HG03378 (cell line): ENCODE data around the gene PFN2.
A peak's percentile ranks its signal among the peaks of the same experiment; 100 is the strongest.
"Not testable (repeated sequence)": the region's sequence is repeated elsewhere in the genome, so short reads cannot be mapped to it uniquely, and the experiment has no call there.

ENCODE experiments used
- ATAC-seq: cut with Tn5 transposase; IDR thresholded peaks from one replicate; pipeline ENCODE4 v1.9.1; 2021; ENCODE audit warnings: mild to moderate bottlenecking, moderate library complexity; ENCODE audit not compliant: unreplicated experiment

PFN2 gene

GRCh38 chr3:149970716-149971402, at the start of gene PFN2:
Gene PFN2, minus strand, starts transcription at chr3:149970895. Its CDS starts 39 bp downstream, at chr3:149970856.
- no peak for ATAC-seq

DNA sequence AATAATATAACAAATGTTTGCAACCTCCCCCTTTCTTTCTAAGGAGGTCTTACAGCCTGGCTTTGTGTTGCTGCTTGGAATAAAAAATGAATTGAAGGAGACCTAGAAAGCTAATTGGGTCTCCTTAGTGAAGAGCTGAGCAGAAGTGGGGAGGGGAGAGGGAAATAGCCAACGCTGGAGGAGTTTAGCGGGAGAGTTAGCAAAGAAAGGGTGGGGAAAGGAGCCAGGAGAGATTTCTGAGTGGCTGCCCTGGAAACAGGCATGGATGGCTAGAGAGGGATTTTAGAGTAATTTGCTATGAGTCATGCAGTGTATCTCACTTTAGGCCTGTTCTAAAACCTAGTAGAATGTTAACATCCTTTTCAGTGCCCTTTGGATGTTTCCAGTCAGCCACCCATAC, 45.2 kb upstream of the PFN2 start:
- ATAC-seq = no peak

GRCh38 chr3:150014782-150015181, 44.1 kb upstream of the PFN2 start:
- no peak for ATAC-seq

GRCh38 chr3:150013801-150014200, 43.1 kb upstream of the PFN2 start:
- ATAC-seq = no peak

DNA sequence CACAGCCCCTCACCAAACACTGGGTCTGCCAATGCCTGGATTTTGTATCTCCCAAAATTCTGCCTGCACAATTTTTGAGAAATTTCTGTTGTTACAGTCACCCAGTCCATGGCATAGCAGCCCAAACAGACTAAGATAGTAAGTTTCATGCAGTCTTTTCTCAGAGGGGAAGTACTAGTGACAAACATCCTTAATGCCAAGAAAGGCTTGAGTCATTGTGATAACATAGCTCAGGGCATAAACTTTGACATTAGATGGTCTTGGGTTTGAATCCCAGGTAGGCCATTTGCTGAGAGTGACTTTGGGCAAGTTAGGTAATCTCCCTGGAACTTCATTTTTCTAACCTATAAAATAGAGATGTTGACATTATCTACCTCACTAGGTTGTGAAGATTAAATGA, 36.1 kb upstream of the PFN2 start:
- no peak for ATAC-seq

DNA sequence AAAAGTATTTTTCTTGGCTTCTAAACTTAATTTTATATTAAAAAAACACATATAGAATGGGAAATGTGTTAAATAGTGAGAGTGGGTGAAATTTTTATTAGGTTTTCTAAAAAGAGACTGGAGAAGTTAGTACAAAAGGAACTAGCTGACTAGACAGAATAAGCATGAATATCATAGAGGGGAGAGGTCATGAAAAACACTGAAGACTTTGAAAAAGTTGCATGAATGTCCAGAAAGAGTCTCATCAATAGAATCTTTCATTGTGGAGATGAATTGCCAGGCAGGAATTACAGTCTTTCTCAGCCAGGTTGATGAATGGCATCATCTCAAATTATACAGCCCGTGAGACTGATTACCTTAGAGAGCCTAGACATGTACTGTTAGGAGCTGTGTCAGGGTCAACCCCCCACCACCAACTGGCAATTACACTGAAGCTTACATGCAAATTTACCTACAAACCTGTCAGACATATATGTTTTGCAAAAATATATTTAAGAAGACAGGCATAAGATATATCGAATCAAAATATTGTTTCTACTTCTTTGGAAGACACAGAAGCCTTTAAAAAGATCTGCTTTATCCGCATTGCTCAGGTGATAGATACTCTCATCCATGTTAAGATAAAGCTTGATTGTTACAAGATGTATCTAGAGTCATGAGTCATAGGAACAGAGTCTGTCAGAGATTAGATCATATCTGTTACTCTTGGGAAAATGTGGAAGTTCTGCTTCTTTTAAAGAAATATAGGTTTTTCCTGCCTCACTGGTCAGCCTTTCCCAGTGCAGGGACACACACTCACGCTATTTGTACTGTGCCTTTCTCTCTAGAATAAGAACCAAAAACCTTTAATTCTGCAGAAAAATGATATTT, 34.8 kb upstream of the PFN2 start:
- ATAC-seq = no peak

- no peak for ATAC-seq
Observed at GRCh38 chr3:150000641-150001040, 29.9 kb upstream of the PFN2 start.

DNA sequence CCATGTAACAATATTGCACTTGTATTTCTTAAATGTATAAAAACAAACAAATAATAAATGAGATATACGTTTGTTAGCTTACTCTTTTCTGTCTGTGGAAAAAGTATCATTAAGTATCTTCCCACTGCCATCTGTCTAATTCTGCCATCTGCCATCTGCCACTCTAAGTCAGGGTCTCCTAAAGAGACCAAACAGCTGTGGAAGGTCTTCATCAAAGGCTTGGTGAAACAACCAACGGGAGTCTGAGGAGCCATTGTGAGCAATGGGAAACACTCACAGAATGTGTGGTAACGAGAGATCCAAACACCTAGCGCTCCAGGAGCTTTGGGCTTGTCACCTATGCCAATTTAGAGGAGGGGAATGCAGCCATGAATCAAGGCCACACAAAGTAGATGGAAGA, 28.7 kb upstream of the PFN2 start:
- no peak for ATAC-seq

- ATAC-seq = no peak
Observed at GRCh38 chr3:149998946-149999345, 28.3 kb upstream of the PFN2 start.

- no peak for ATAC-seq
Observed at GRCh38 chr3:149992416-149993058, 21.8 kb upstream of the PFN2 start.

DNA sequence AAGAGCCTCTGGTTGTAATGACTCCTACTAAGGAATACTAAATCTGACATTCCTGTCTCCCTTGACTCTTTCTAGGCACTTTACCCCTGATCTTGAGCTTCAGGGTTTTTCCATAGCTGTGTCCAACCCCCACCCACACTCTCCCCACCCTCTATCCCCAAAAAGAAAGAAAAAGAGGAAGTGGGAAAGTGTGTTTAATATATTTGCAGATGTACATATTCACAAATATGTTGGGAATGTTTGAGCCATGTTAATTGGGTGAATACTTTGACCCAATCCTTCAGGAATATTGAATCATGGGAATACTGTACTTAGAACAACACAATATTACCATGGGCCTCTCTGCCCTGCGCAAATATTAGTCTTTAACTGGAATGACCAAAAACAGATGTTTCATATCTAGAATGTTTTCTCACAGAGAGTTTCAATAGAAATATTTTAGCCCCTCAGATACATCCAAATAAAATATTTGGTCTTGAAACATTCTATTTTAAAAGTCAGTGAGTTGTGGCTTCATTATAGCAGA, 19.8 kb upstream of the PFN2 start:
- no peak for ATAC-seq

- ATAC-seq = no peak
Observed at GRCh38 chr3:149989307-149989706, 18.6 kb upstream of the PFN2 start.

- no peak for ATAC-seq
Observed at GRCh38 chr3:149983628-149984027, 12.9 kb upstream of the PFN2 start.

- ATAC-seq = not testable (repeated sequence)
Observed at GRCh38 chr3:149983053-149983452, 12.4 kb upstream of the PFN2 start.

GRCh38 chr3:149981979-149982378, 11.3 kb upstream of the PFN2 start:
- not testable (repeated sequence) for ATAC-seq

- ATAC-seq = no peak
Observed at GRCh38 chr3:149977386-149977785, 6.7 kb upstream of the PFN2 start.

GRCh38 chr3:149975919-149976318, 5.2 kb upstream of the PFN2 start:
- no peak for ATAC-seq

GRCh38 chr3:149971403-149972075, 844 bp upstream of the PFN2 start:
- no peak for ATAC-seq

DNA sequence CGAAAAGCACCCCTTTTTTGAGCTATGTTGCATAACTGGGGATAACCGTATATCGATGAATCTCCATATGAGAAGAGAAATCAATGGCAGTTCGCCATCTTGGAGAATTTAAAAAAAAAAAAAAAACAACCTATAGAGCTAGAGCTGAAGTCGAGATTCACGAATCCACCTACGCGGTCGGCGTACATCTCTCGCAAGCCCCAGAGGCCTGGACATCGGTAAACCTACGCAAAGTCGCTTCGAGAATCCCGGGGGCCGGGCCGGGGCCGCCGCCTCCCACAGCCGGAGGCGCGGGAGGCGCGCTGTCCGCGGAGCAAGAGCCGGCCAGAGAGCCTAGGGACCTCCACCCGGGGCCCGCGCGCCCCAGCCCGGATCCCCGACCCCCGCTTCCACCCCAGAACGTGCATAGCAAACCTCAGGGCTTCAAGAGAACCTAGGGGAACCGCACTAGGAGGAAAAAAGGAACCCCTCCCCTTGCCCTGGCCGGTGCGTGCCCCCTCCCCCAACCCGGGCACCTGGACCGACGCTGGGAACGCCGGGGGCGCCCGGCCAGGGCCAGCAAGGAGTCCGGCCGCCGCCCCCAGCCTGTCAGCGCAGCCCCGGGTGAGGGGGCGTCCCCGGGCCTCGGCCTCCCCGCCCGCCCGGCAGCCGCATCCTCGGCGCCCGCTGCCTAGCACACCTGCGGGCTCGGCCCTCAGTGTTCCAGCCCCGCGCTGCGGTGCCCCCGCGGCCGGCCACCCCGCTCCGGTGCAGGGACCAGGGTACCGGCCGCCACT, 567 bp downstream of the PFN2 start:
- peak; percentile 57 for ATAC-seq
